Measurements from ENCODE around the gene ENAH. TPM values are rescaled to one million over a fixed set of nuclear protein-coding genes. Genes with fewer than 3 reads are reported as not detected.

ENAH gene
- total RNA-seq, 1 donor from 2014 or later, result 179 TPM

GRCh38 chr1:225524570-225524969, 128.4 kb downstream of the ENAH start:
- Mint-ChIP-seq H3K27ac (ENCODE audit: unreplicated experiment) (no peak overlapping the region), H3K36me3 (ENCODE audit: low read depth) (peaks cover 9% of the 10 kb centered on the region), H3K27me3 (ENCODE audit: low read depth) (no peaks in the 10 kb centered on the region), H3K4me3 (no peak overlapping the region), H3K9me3 (no peaks in the 10 kb centered on the region), H3K4me1 (peaks cover 3% of the 10 kb centered on the region)
- no peak for TF ChIP-seq CTCF (conservative IDR thresholded peaks at IDR 0.05)
- no peak for DNase-seq (ENCODE audit: low read depth, low spot score)

GRCh38 chr1:225523263-225523950, 129.5 kb downstream of the ENAH start:
- no peak overlapping the region for H3K27ac Mint-ChIP-seq (ENCODE audit: unreplicated experiment)

GRCh38 chr1:225522588-225523262, 130.2 kb downstream of the ENAH start:
- TF ChIP-seq CTCF (conservative IDR thresholded peaks at IDR 0.05), result no peak
- no peaks in the 10 kb centered on the region for H3K9me3 Mint-ChIP-seq
- no peak for DNase-seq (ENCODE audit: low read depth, low spot score)
- H3K4me3 Mint-ChIP-seq, result no peak overlapping the region
- no peak overlapping the region for H3K27ac Mint-ChIP-seq (ENCODE audit: unreplicated experiment)
- no peaks in the 10 kb centered on the region for H3K27me3 Mint-ChIP-seq (ENCODE audit: low read depth)
- peaks cover 13% of the 10 kb centered on the region for H3K4me1 Mint-ChIP-seq
- peaks cover 15% of the 10 kb centered on the region for H3K36me3 Mint-ChIP-seq (ENCODE audit: low read depth)

More at GRCh38 chr1:225523263-225523950, 129.5 kb downstream of the ENAH start:
- Mint-ChIP-seq H3K9me3 (no peaks in the 10 kb centered on the region), H3K36me3 (ENCODE audit: low read depth) (peaks cover 14% of the 10 kb centered on the region), H3K4me3 (no peak overlapping the region), H3K27me3 (ENCODE audit: low read depth) (no peaks in the 10 kb centered on the region), H3K4me1 (peaks cover 11% of the 10 kb centered on the region)
- no peak for DNase-seq (ENCODE audit: low read depth, low spot score)
- TF ChIP-seq CTCF (conservative IDR thresholded peaks at IDR 0.05), result no peak

GRCh38 chr1:225520587-225521227, 132.2 kb downstream of the ENAH start:
- TF ChIP-seq CTCF (conservative IDR thresholded peaks at IDR 0.05), result no peak
- Mint-ChIP-seq H3K36me3 (ENCODE audit: low read depth) (peaks cover 25% of the 10 kb centered on the region), H3K27me3 (ENCODE audit: low read depth) (no peaks in the 10 kb centered on the region), H3K27ac (ENCODE audit: unreplicated experiment) (peak overlapping the region; percentile 8), H3K4me1 (peaks cover 24% of the 10 kb centered on the region), H3K9me3 (no peaks in the 10 kb centered on the region), H3K4me3 (no peak overlapping the region)
- no peak for DNase-seq (ENCODE audit: low read depth, low spot score)

GRCh38 chr1:225519166-225519863, 133.6 kb downstream of the ENAH start:
- Mint-ChIP-seq H3K27me3 (ENCODE audit: low read depth) (no peaks in the 10 kb centered on the region), H3K27ac (ENCODE audit: unreplicated experiment) (peak overlapping the region; percentile 1), H3K36me3 (ENCODE audit: low read depth) (peaks cover 22% of the 10 kb centered on the region), H3K4me1 (peaks cover 26% of the 10 kb centered on the region), H3K4me3 (no peak overlapping the region), H3K9me3 (no peaks in the 10 kb centered on the region)
- no peak for TF ChIP-seq CTCF (conservative IDR thresholded peaks at IDR 0.05)
- DNase-seq (ENCODE audit: low read depth, low spot score), result no peak
